ENCODE data around the gene EML6.

DNA sequence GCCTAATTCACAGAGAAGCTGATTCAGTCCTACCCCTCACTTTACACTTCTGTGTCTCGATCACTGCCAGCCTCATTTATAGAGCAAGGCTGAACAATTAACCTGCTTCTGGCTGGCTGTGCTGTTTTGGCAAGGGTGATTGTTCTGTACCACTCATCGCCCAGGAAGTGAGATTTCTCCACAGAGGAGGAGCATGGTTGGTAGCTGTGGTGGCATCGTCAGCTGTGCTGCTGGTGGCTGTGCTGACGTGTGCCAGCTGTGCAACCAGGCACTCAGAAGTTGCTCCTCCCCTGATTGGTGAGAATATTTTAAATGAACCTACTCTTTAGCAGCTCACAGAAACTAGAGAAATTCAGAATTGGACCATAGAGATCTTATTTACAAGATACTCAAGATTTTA lies 158.3 kb downstream of the EML6 start:
- TF ChIP-seq, protein P1, sequence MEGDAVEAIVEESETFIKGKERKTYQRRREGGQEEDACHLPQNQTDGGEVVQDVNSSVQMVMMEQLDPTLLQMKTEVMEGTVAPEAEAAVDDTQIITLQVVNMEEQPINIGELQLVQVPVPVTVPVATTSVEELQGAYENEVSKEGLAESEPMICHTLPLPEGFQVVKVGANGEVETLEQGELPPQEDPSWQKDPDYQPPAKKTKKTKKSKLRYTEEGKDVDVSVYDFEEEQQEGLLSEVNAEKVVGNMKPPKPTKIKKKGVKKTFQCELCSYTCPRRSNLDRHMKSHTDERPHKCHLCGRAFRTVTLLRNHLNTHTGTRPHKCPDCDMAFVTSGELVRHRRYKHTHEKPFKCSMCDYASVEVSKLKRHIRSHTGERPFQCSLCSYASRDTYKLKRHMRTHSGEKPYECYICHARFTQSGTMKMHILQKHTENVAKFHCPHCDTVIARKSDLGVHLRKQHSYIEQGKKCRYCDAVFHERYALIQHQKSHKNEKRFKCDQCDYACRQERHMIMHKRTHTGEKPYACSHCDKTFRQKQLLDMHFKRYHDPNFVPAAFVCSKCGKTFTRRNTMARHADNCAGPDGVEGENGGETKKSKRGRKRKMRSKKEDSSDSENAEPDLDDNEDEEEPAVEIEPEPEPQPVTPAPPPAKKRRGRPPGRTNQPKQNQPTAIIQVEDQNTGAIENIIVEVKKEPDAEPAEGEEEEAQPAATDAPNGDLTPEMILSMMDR (IDR thresholded peaks at IDR 0.05), result no peak
- no peak for TF ChIP-seq POLR2A (IDR thresholded peaks at IDR 0.05)
